GM23338 (cell line): ENCODE data around the gene ZSWIM3. TPM values are rescaled to one million over a fixed set of nuclear protein-coding genes. Genes with fewer than 3 reads are reported as not detected.
A peak's percentile ranks its signal among the peaks of the same experiment; 100 is the strongest.

Source experiments
- ATAC-seq: fragments of 200-7000 bp; cut with Tn5 transposase; 3 replicates; pipeline ENCODE4 v1.9.1; 2020
- DNase-seq: peaks from one replicate; pipeline ENCODE4 v3.0.0-alpha.2; 2015; ENCODE audit warnings: low spot score
- H2AFZ ChIP-seq: fragments of 200-600 bp; sonication (generic); 2 replicates; pipeline ENCODE4 v1.8.0; 2016; ENCODE audit warnings: antibody characterized with exemption, mild to moderate bottlenecking, moderate library complexity
- H3F3A ChIP-seq: fragments of 200-600 bp; sonication (generic); replicated peaks from 2 replicates; pipeline ENCODE4 v1.8.0; 2017; ENCODE audit warnings: antibody characterized with exemption, mixed run types, low read depth
- H3K27ac ChIP-seq: fragments of 200-600 bp; sonication (generic); 2 replicates; pipeline ENCODE4 v1.6.1; 2016; ENCODE audit warnings: low read depth
- H3K27me3 ChIP-seq: fragments of 200-600 bp; sonication (generic); 2 replicates; pipeline ENCODE4 v1.8.0; 2016; ENCODE audit warnings: mild to moderate bottlenecking, mixed run types, moderate library complexity; ENCODE audit not compliant: insufficient read depth
- H3K36me3 ChIP-seq: fragments of 200-600 bp; sonication (generic); 2 replicates; pipeline ENCODE4 v1.8.0; 2016; ENCODE audit warnings: mild to moderate bottlenecking; ENCODE audit not compliant: insufficient read depth
- H3K4me1 ChIP-seq: fragments of 200-600 bp; sonication (generic); 2 replicates; pipeline ENCODE4 v1.8.0; 2016; ENCODE audit warnings: mild to moderate bottlenecking, moderate library complexity; ENCODE audit not compliant: insufficient read depth
- H3K4me2 ChIP-seq: fragments of 200-600 bp; sonication (generic); 2 replicates; pipeline ENCODE4 v1.7.1; 2017; ENCODE audit warnings: mixed run types
- H3K4me3 ChIP-seq: fragments of 200-600 bp; sonication (generic); 2 replicates; pipeline ENCODE4 v1.6.1; 2016; ENCODE audit warnings: mixed run types
- H3K79me2 ChIP-seq: fragments of 200-600 bp; sonication (generic); replicated peaks from 2 replicates; pipeline ENCODE4 v1.8.0; 2017; ENCODE audit warnings: mild to moderate bottlenecking; ENCODE audit not compliant: insufficient read depth
- H3K9me2 ChIP-seq: fragments of 200-600 bp; sonication (generic); 2 replicates; pipeline ENCODE4 v1.8.0; 2017; ENCODE audit not compliant: insufficient read depth
- H4K20me1 ChIP-seq: fragments of 200-600 bp; sonication (generic); replicated peaks from 2 replicates; pipeline ENCODE4 v1.8.0; 2017; ENCODE audit warnings: mild to moderate bottlenecking; ENCODE audit not compliant: insufficient read depth
- H3K27ac Mint-ChIP-seq: 2 replicates; pipeline ENCODE4 v1.8.0; 2020; ENCODE audit warnings: inconsistent platforms, mild to moderate bottlenecking, moderate library complexity, mixed read lengths
- H3K27me3 Mint-ChIP-seq: 3 replicates; pipeline ENCODE4 v1.8.0; 2022; ENCODE audit warnings: low read depth, mild to moderate bottlenecking, moderate library complexity, mixed read lengths, inconsistent platforms; ENCODE audit not compliant: insufficient read depth, poor library complexity
- H3K36me3 Mint-ChIP-seq: 3 replicates; pipeline ENCODE4 v1.8.0; 2021; ENCODE audit warnings: low read depth, mild to moderate bottlenecking, inconsistent platforms, moderate library complexity, mixed read lengths
- H3K4me1 Mint-ChIP-seq: 3 replicates; pipeline ENCODE4 v1.8.0; 2020; ENCODE audit warnings: mild to moderate bottlenecking, inconsistent platforms, mixed read lengths
- H3K4me3 Mint-ChIP-seq: 3 replicates; pipeline ENCODE4 v1.8.0; 2021; ENCODE audit warnings: moderate library complexity, mild to moderate bottlenecking, inconsistent platforms, mixed read lengths
- H3K9me3 Mint-ChIP-seq: 3 replicates; pipeline ENCODE4 v1.8.0; 2020; ENCODE audit warnings: moderate library complexity, mild to moderate bottlenecking, inconsistent platforms, mixed read lengths
- CTCF ChIP-seq, 2 experiments: fragments of 200-600 bp in 1 of 2; sonication (generic) in 1 of 2; conservative IDR thresholded peaks; 2 replicates each; pipeline versions ENCODE4 v1.5.1 to v1.6.1; 2016 to 2017; ENCODE audit warnings: antibody characterized with exemption in 2 of 2, low read depth in 2 of 2, mild to moderate bottlenecking in 2 of 2, moderate library complexity in 1 of 2
- EZH2 ChIP-seq: fragments of 200-600 bp; sonication (generic); IDR thresholded peaks from one replicate; pipeline ENCODE4 v1.8.0; 2017; ENCODE audit warnings: antibody characterized with exemption, mild to moderate bottlenecking, low read depth; ENCODE audit not compliant: unreplicated experiment
- JUNB ChIP-seq: IDR thresholded peaks from one replicate; pipeline ENCODE4 v1.6.1; 2016; ENCODE audit warnings: antibody characterized with exemption; ENCODE audit not compliant: unreplicated experiment
- POLR2AphosphoS5 ChIP-seq: IDR thresholded peaks from 2 replicates; pipeline ENCODE4 v1.6.1; 2016; ENCODE audit warnings: antibody characterized with exemption, low read depth
- REST ChIP-seq: IDR thresholded peaks from one replicate; pipeline ENCODE4 v1.6.1; 2018; ENCODE audit warnings: antibody characterized with exemption; ENCODE audit not compliant: unreplicated experiment
- ZNF114 ChIP-seq: fragments of 250-450 bp; sonication (Bioruptor Pico); IDR thresholded peaks from 2 replicates; pipeline ENCODE4 v1.5.0; 2020; ENCODE audit warnings: mild to moderate bottlenecking, moderate library complexity
- ZNF331 ChIP-seq: fragments of 250-450 bp; sonication (Bioruptor Pico); IDR thresholded peaks from 2 replicates; pipeline ENCODE4 v1.5.0; 2020; ENCODE audit warnings: low read depth, mild to moderate bottlenecking, moderate library complexity
- polyA plus RNA-seq: library from polyadenylated mRNA; unstranded; fragments of >200 nt; fragmentation: Nextera tagmentation; extraction: Ambion mirVana; gene quantifications from 2 replicates; pipeline ENCODE4 v1.2.1, GENCODE V29; 2016
- total RNA-seq: library from RNA; depleted of rRNA; stranded (reverse); fragments of >200 nt; shearing (Covaris generic); gene quantifications from 2 replicates; pipeline ENCODE4 v1.2.3, GENCODE V29; 2014
- TF ChIP-seq, protein P1 (sequence below): IDR thresholded peaks from 2 replicates; pipeline ENCODE4 v1.6.1; 2016; ENCODE audit warnings: antibody characterized with exemption

The ZSWIM3 gene
- total and polyA plus RNA-seq, 2 experiments from 2014 or later = 2.0 to 8.2 TPM

DNA sequence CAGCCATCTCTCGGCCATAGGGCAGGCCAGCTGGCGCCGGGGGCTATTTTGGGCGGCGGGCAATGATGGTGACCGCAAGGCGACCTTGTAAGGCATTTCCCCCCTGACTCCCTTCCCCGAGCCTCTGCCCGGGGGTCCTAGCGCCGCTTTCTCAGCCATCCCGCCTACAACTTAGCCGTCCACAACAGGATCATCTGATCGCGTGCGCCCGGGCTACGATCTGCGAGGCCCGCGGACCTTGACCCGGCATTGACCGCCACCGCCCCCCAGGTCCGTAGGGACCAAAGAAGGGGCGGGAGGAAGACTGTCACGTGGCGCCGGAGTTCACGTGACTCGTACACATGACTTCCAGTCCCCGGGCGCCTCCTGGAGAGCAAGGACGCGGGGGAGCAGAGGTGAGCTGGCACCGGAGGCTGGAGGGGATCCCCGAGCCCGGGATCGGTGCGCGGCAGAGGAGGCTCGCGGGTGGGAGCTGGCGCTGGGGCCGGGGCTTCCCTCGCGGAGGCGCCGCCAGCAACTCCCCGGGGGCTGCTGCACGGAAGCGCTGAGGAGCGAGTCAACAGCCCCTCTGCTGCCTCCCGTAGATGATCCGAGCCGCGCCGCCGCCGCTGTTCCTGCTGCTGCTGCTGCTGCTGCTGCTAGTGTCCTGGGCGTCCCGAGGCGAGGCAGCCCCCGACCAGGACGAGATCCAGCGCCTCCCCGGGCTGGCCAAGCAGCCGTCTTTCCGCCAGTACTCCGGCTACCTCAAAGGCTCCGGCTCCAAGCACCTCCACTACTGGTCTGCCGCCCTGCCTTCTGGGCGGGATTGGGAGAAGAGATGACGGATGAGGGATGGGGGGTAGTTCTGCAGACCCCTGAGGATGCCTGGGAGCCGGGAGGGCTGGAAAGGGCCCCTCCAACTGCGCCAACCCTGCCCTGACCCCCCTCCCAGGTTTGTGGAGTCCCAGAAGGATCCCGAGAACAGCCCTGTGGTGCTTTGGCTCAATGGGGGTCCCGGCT is 33.9 kb downstream of the ZSWIM3 start, which contains the start of the genes CTSA and NEURL2:
CTSA (plus strand) TSS at position 351 of the 999 bp plus-strand sequence; CDS start at position 585, 234 bp downstream.
NEURL2 (minus strand) TSS at position 224 of the 999 bp plus-strand sequence; CDS start at position 7, 217 bp downstream.
- Mint-ChIP-seq H3K4me1 (peaks cover 14% of the 10 kb centered on the region; the same call in 2 of the 3 replicates), H3K27ac (peak within 1 kb of the TSS; percentile 88), H3K27me3 (peaks cover 18% of the 10 kb centered on the region), H3K36me3 (peaks cover 20% of the 10 kb centered on the region), H3K9me3 (peaks cover 3% of the 10 kb centered on the region; the same call in 1 of the 3 replicates), H3K4me3 (peak within 1 kb of the TSS; percentile 88)
- Histone ChIP-seq H3F3A (0 out of 2 replicates have a peak, but pooled peaks cover 6% of the 10 kb centered on the region), H3K4me2 (peak within 1 kb of the TSS; percentile 99), H2AFZ (peak within 1 kb of the TSS; percentile 90), H3K27me3 (no peaks in the 10 kb centered on the region), H3K4me3 (peak within 1 kb of the TSS; percentile 86), H3K79me2 (0 out of 2 replicates have a peak, but pooled peaks cover 5% of the 10 kb centered on the region), H3K4me1 (peaks cover 3% of the 10 kb centered on the region; the same call in 1 of the 2 replicates), H3K9me2 (no peaks in the 10 kb centered on the region), H3K36me3 (peaks cover 3% of the 10 kb centered on the region; the same call in 1 of the 2 replicates), H3K27ac (no peak within 1 kb of the TSS), H4K20me1 (no peaks in the 10 kb centered on the region)
- peak; percentile 95 for DNase-seq
- TF ChIP-seq, protein P1, sequence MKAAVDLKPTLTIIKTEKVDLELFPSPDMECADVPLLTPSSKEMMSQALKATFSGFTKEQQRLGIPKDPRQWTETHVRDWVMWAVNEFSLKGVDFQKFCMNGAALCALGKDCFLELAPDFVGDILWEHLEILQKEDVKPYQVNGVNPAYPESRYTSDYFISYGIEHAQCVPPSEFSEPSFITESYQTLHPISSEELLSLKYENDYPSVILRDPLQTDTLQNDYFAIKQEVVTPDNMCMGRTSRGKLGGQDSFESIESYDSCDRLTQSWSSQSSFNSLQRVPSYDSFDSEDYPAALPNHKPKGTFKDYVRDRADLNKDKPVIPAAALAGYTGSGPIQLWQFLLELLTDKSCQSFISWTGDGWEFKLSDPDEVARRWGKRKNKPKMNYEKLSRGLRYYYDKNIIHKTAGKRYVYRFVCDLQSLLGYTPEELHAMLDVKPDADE = peak; percentile 78; the same call in 1 of the 2 replicates
- TF ChIP-seq EZH2 = no peak
- TF ChIP-seq ZNF331 (CRISPR knock-in tag) = no peak
- no peak for TF ChIP-seq JUNB
- TF ChIP-seq REST = no peak
- TF ChIP-seq POLR2AphosphoS5 = peak; percentile 82
- peak in 1 of 2 experiments; percentile 21; a peak in 2 of 4 replicates for TF ChIP-seq CTCF (conservative IDR thresholded peaks at IDR 0.05; ENCODE audit: low read depth in 2 of 2)
- TF ChIP-seq ZNF114 (CRISPR knock-in tag) = no peak
- ATAC-seq = peak; percentile 61
